HepG2 (cell line): ENCODE results near the gene PHB1. TPM values are rescaled to one million over a fixed set of nuclear protein-coding genes. Genes with fewer than 3 reads are reported as not detected.

Experiments used
- ATAC-seq: fragments of 200-7000 bp; cut with Tn5 transposase; 3 replicates; pipeline ENCODE4 v1.9.1; 2020; ENCODE audit warnings: mild to moderate bottlenecking, moderate library complexity
- BruUV-seq: library from RNA; stranded (reverse); fragments of 400-500 nt; replicated peaks from 2 replicates; lab custom pipeline; 2021; lab: Mats Ljungman, UMichigan
- CTCF ChIA-PET: fragments of 300-600 bp; formaldehyde crosslinking; extraction: SDS; loops from one replicate; lab custom pipeline; 2021; ENCODE audit warnings: low total read pairs, inconsistent platforms, low intra/inter-chr PET ratio; lab: Yijun Ruan, JAX
- POLR2A ChIA-PET: fragments of 350-600 bp; sonication (Branson Sonifier 250); formaldehyde crosslinking; loops from one replicate; lab custom pipeline; 2020; ENCODE audit warnings: antibody characterized with exemption, inconsistent platforms; lab: Yijun Ruan, JAX
- DNase-seq: peaks from one replicate; pipeline ENCODE4 v3.0.0-alpha.2; 2015; ENCODE audit warnings: low spot score
- FAIRE-seq: peaks from 3 replicates; lab custom pipeline; 2011; peaks lifted over from hg19 to GRCh38; lab: Jason Lieb, UNC
- H2AFZ ChIP-seq: one replicate; pipeline ENCODE4 v1.6.1; 2011; ENCODE audit warnings: low read length, inconsistent platforms
- H3K27ac ChIP-seq: fragments of 300-600 bp; 3 replicates; pipeline ENCODE4 v1.8.0; 2011; ENCODE audit warnings: mixed run types, mild to moderate bottlenecking, mixed read lengths, low read length, inconsistent platforms; ENCODE audit not compliant: insufficient read depth; ENCODE audit errors: extremely low read length
- H3K27me3 ChIP-seq, 2 experiments: fragments of 200-600 bp in 1 of 2; 2 replicates in 1 of 2; 3 replicates in 1 of 2; pipeline versions ENCODE4 v1.6.0 to v1.8.0; 2011; ENCODE audit warnings: low read length in 2 of 2, mild to moderate bottlenecking in 2 of 2, moderate library complexity in 2 of 2, inconsistent platforms in 1 of 2; ENCODE audit not compliant: insufficient read depth in 2 of 2, control insufficient read depth in 1 of 2
- H3K36me3 ChIP-seq, 2 experiments: fragments of 200-600 bp in 1 of 2; replicated peaks in 1 of 2; 2 replicates in 1 of 2; 3 replicates in 1 of 2; pipeline versions ENCODE4 v1.5.1 to v1.8.0; 2011; ENCODE audit warnings: low read length in 2 of 2, inconsistent platforms in 1 of 2; ENCODE audit not compliant: insufficient read depth in 2 of 2, control insufficient read depth in 1 of 2
- H3K4me1 ChIP-seq: 2 replicates; pipeline ENCODE4 v1.5.1; 2012; ENCODE audit warnings: low read length, inconsistent platforms; ENCODE audit not compliant: insufficient read depth
- H3K4me2 ChIP-seq: 2 replicates; pipeline ENCODE4 v1.6.0; 2011; ENCODE audit warnings: low read depth, low read length, inconsistent platforms
- H3K4me3 ChIP-seq, 3 experiments: fragments of 200-600 bp in 1 of 3; sonication (generic), shearing (Covaris generic) in 1 of 3; replicated peaks in 1 of 3; 2 replicates each; pipeline ENCODE4 v1.5.1; 2011 to 2016; ENCODE audit warnings: low read length in 3 of 3, inconsistent platforms in 2 of 3, low read depth in 2 of 3, mild to moderate bottlenecking in 2 of 3, control low read depth in 1 of 3, mixed read lengths in 1 of 3; ENCODE audit not compliant: insufficient read depth in 1 of 3
- H3K79me2 ChIP-seq: one replicate; pipeline ENCODE4 v1.6.1; 2011; ENCODE audit warnings: low read length, inconsistent platforms; ENCODE audit not compliant: insufficient read depth
- H3K9ac ChIP-seq: 2 replicates; pipeline ENCODE4 v1.6.0; 2011; ENCODE audit warnings: mild to moderate bottlenecking, low read depth, low read length, inconsistent platforms; ENCODE audit not compliant: insufficient read depth
- H3K9me3 ChIP-seq: 2 replicates; pipeline ENCODE4 v1.5.1; 2012; ENCODE audit warnings: mild to moderate bottlenecking, low read length
- H4K20me1 ChIP-seq: 2 replicates; pipeline ENCODE4 v1.6.0; 2011; ENCODE audit warnings: inconsistent platforms, mild to moderate bottlenecking, low read length, moderate library complexity; ENCODE audit not compliant: insufficient read depth
- ERF ChIP-seq: IDR thresholded peaks from 2 replicates; pipeline ENCODE4 v1.6.1; 2018; ENCODE audit warnings: missing biosample characterization, missing genetic modification reagents
- ETV5 ChIP-seq: IDR thresholded peaks from 2 replicates; pipeline ENCODE4 v1.6.1; 2018; ENCODE audit warnings: missing biosample characterization, missing genetic modification reagents, inconsistent platforms, borderline replicate concordance
- FOXK2 ChIP-seq: fragments of 450-650 bp; IDR thresholded peaks from 2 replicates; pipeline ENCODE4 v1.6.1; 2016
- GPN1 ChIP-seq: sonication (generic); formaldehyde crosslinking; IDR thresholded peaks from 2 replicates; pipeline ENCODE4 v1.5.1; 2020; ENCODE audit warnings: missing genetic modification reagents, borderline replicate concordance
- ZNF343 ChIP-seq: sonication (generic); formaldehyde crosslinking; IDR thresholded peaks from 2 replicates; pipeline ENCODE4 v1.4.0; 2020; ENCODE audit warnings: mild to moderate bottlenecking, missing genetic modification reagents
- ZNF572 ChIP-seq: sonication (generic); formaldehyde crosslinking; IDR thresholded peaks from 2 replicates; pipeline ENCODE4 v1.5.1; 2020; ENCODE audit warnings: mild to moderate bottlenecking, missing genetic modification reagents
- ZNF768 ChIP-seq: sonication (generic); formaldehyde crosslinking; IDR thresholded peaks from 2 replicates; pipeline ENCODE4 v1.4.0; 2020; ENCODE audit warnings: missing genetic modification reagents
- WGBS: methylation state at CpG from one replicate; pipeline ENCODE4 v1.1.6; 2017; ENCODE audit warnings: low lambda C conversion rate; 5-methylcytosine and 5-hydroxymethylcytosine counted together
- in situ Hi-C: cut with HindIII; loops from 2 replicates; pipeline ENCODE4 v1.10.0; 2017; ENCODE audit warnings: low pct_unique_long_range_greater_than_20kb; ENCODE audit not compliant: extremely low pct_ligation_motif_present
- intact Hi-C: fragments of 100-400 bp; cut with micrococcal nuclease; formaldehyde crosslinking; loops from one replicate; pipeline ENCODE4 v1.10.0; 2022; ENCODE audit not compliant: unreplicated experiment
- polyA plus RNA-seq, 8 experiments: library from polyadenylated mRNA; depleted of rRNA in 3 of 8; stranded (reverse) in 7 of 8; unstranded in 1 of 8; fragments of >200 nt; fragmentation: Illumina TruSeq in 4 of 8; extraction: Trizol in 4 of 8; gene quantifications; 2 replicates each; pipeline versions ENCODE4 v1.2.1 to v1.2.3, GENCODE V29; 2011 to 2016; ENCODE audit warnings: low read depth in 4 of 8, missing spikeins in 1 of 8, mixed read lengths in 1 of 8; ENCODE audit not compliant: insufficient read depth in 1 of 8
- total RNA-seq, 5 experiments: library from RNA; depleted of rRNA; stranded (reverse); fragments of >200 nt; fragmentation: Illumina TruSeq; extraction: Trizol; gene quantifications; 2 replicates each; pipeline ENCODE4 v1.2.3, GENCODE V29; 2016; ENCODE audit warnings: low read depth in 1 of 5

Gene PHB1
- total and polyA plus RNA-seq, 2 of the 13 experiments (the other 11 are each of a cell fraction or from before 2014, with no cell fraction given) = 515 to 688 TPM

- H3K9me3 ChIP-seq = no peaks in the 10 kb centered on the region
- H4K20me1 ChIP-seq = no peaks in the 10 kb centered on the region
- H3K9ac ChIP-seq = no peak overlapping the region
- ChIA-PET CTCF (no interaction called here), POLR2A (no interaction called here)
- H3K36me3 ChIP-seq = no peaks in the 10 kb centered on the region
- DNase-seq (no peak), FAIRE-seq (no peak), ATAC-seq (no peak)
- no peak overlapping the region for H3K4me2 ChIP-seq
- peaks cover 3 to 42% of the 10 kb centered on the region in 2 experiments; a peak in 3 of 5 replicates for H3K27me3 ChIP-seq
- in situ Hi-C loops = no loop called here
- no TSS peak for BruUV-seq
- no peaks in the 10 kb centered on the region for H3K79me2 ChIP-seq
- peaks cover 31% of the 10 kb centered on the region for H3K4me1 ChIP-seq
- H3K4me3 ChIP-seq = no peak overlapping the region
- TF ChIP-seq ETV5 (CRISPR knock-in tag) = peak; percentile 34; the same call in 1 of the 2 replicates
- TF ChIP-seq ZNF343 (CRISPR knock-in tag) = no peak
- peak; percentile 44; the same call in 1 of the 2 replicates for TF ChIP-seq ZNF768 (CRISPR knock-in tag)
- TF ChIP-seq ZNF572 (CRISPR knock-in tag) = 0 out of 2 replicates have a peak, but pooled peaks have one; percentile 3
- TF ChIP-seq, all 625 proteins: peak for 3
- intact Hi-C loops = no loop called here
- no peak overlapping the region for H3K27ac ChIP-seq
- WGBS = 7% methylated on average over 2 of the region's 3 CpGs
- H2AFZ ChIP-seq = no peak overlapping the region
Observed at GRCh38 chr17:49450735-49451134, 36.1 kb upstream of the PHB1 start.

GRCh38 chr17:49450181-49450580, 35.5 kb upstream of the PHB1 start:
- ATAC-seq (no peak), FAIRE-seq (no peak), DNase-seq (no peak)
- no peak overlapping the region for H3K27ac ChIP-seq
- intact Hi-C loops (no loop called here), in situ Hi-C loops (no loop called here)
- peaks cover 8 to 45% of the 10 kb centered on the region in 2 experiments; a peak in 3 of 5 replicates for H3K27me3 ChIP-seq
- H3K79me2 ChIP-seq = no peaks in the 10 kb centered on the region
- H3K9me3 ChIP-seq = no peaks in the 10 kb centered on the region
- POLR2A ChIA-PET = no interaction called here
- H2AFZ ChIP-seq = no peak overlapping the region
- TF ChIP-seq GPN1 (no peak), ERF (CRISPR knock-in tag) (no peak), FOXK2 (peak; percentile 17; the same call in 1 of the 2 replicates)
- 29% methylated on average over 4 of the region's 4 CpGs for WGBS
- no peaks in the 10 kb centered on the region for H3K36me3 ChIP-seq
- H3K4me3 ChIP-seq = no peak overlapping the region
- CTCF ChIA-PET = no interaction called here
- H3K9ac ChIP-seq = no peak overlapping the region
- no peak overlapping the region for H3K4me2 ChIP-seq
- no TSS peak for BruUV-seq
- no peaks in the 10 kb centered on the region for H4K20me1 ChIP-seq
- H3K4me1 ChIP-seq = peaks cover 25% of the 10 kb centered on the region
